K562 (cell line): Measurements from ENCODE around the gene AMBP. TPM values are rescaled to one million over a fixed set of nuclear protein-coding genes. Genes with fewer than 3 reads are reported as not detected.

Source experiments
- ATAC-seq: fragments of 200-7000 bp; cut with Tn5 transposase; 3 replicates; pipeline ENCODE4 v1.9.1; 2020; ENCODE audit warnings: moderate library complexity
- BruUV-seq: library from RNA; stranded (reverse); fragments of 400-500 nt; replicated peaks from 2 replicates; lab custom pipeline; 2021; lab: Mats Ljungman, UMichigan
- CTCF ChIA-PET: fragments of 300-600 bp; formaldehyde crosslinking; extraction: SDS; loops from one replicate; lab custom pipeline; 2021; ENCODE audit warnings: low intra/inter-chr PET ratio; lab: Yijun Ruan, JAX
- POLR2A ChIA-PET: fragments of 300-600, 350-650 bp; sonication (Branson Sonifier 250); formaldehyde crosslinking; extraction: SDS; loops from one replicate; lab custom pipeline; 2021; ENCODE audit warnings: antibody characterized with exemption, inconsistent platforms; lab: Yijun Ruan, JAX
- DNase-seq, 4 experiments: peaks; one replicate each; pipeline versions ENCODE4 v3.0.0 to v3.0.0-alpha.2; 2011 to 2018; ENCODE audit warnings: low spot score in 3 of 4, mixed read lengths in 3 of 4; ENCODE audit errors: extremely low read depth in 1 of 4
- FAIRE-seq: peaks from 2 replicates; lab custom pipeline; 2011; peaks lifted over from hg19 to GRCh38; lab: Jason Lieb, UNC
- H2AFZ ChIP-seq: 2 replicates; pipeline ENCODE4 v1.6.0; 2011; ENCODE audit warnings: low read depth, low read length, control low read depth, inconsistent platforms
- H3K27ac ChIP-seq: fragments of 200-600 bp; 3 replicates; pipeline ENCODE4 v1.8.0; 2011; ENCODE audit warnings: low read depth, mild to moderate bottlenecking, control low read depth, inconsistent platforms, low read length, moderate library complexity, mixed read lengths; ENCODE audit errors: extremely low read depth
- H3K27me3 ChIP-seq, 2 experiments: fragments of 300-600 bp in 1 of 2; 2 replicates in 1 of 2; 3 replicates in 1 of 2; pipeline versions ENCODE4 v1.6.0 to v1.8.0; 2011; ENCODE audit warnings: inconsistent platforms in 2 of 2, low read length in 2 of 2, mild to moderate bottlenecking in 1 of 2, mixed read lengths in 1 of 2, moderate library complexity in 1 of 2; ENCODE audit not compliant: control insufficient read depth in 2 of 2, insufficient read depth in 2 of 2
- H3K36me3 ChIP-seq: fragments of 300-600 bp; 3 replicates; pipeline ENCODE4 v1.8.0; 2011; ENCODE audit warnings: mild to moderate bottlenecking, low read length, inconsistent platforms; ENCODE audit not compliant: control insufficient read depth, insufficient read depth
- H3K4me1 ChIP-seq, 2 experiments: fragments of 200-600 bp in 1 of 2; replicated peaks in 1 of 2; 2 replicates in 1 of 2; 3 replicates in 1 of 2; pipeline versions ENCODE4 v1.5.1 to v1.8.0; 2011; ENCODE audit warnings: inconsistent platforms in 2 of 2, low read length in 2 of 2, mild to moderate bottlenecking in 1 of 2, mixed read lengths in 1 of 2, moderate library complexity in 1 of 2; ENCODE audit not compliant: control insufficient read depth in 2 of 2, insufficient read depth in 2 of 2
- H3K4me2 ChIP-seq: 2 replicates; pipeline ENCODE4 v1.6.1; 2011; ENCODE audit warnings: low read length, control low read depth, inconsistent platforms, mixed read lengths; ENCODE audit not compliant: insufficient read depth
- H3K4me3 ChIP-seq: fragments of 200-600 bp; sonication (generic), shearing (Covaris generic); 2 replicates; pipeline ENCODE4 v1.5.1; 2016; ENCODE audit warnings: control low read depth, inconsistent platforms
- H3K79me2 ChIP-seq: fragments of 200-600 bp; 3 replicates; pipeline ENCODE4 v1.8.0; 2011; ENCODE audit warnings: low read length, inconsistent platforms; ENCODE audit not compliant: control insufficient read depth, insufficient read depth
- H3K9ac ChIP-seq, 2 experiments: 2 replicates each; pipeline versions ENCODE4 v1.6.0 to v1.6.1; 2011; ENCODE audit warnings: low read depth in 2 of 2, low read length in 2 of 2, control low read depth in 1 of 2, inconsistent platforms in 1 of 2, mild to moderate bottlenecking in 1 of 2, mixed read lengths in 1 of 2; ENCODE audit not compliant: insufficient read depth in 1 of 2
- H3K9me1 ChIP-seq: one replicate; pipeline ENCODE4 v1.6.0; 2011; ENCODE audit warnings: inconsistent platforms, mild to moderate bottlenecking, low read length, moderate library complexity; ENCODE audit not compliant: control insufficient read depth, insufficient read depth
- H3K9me3 ChIP-seq: replicated peaks from 2 replicates; pipeline ENCODE4 v1.5.1; 2011; ENCODE audit warnings: low read depth, low read length, inconsistent platforms; ENCODE audit not compliant: control insufficient read depth, insufficient read depth
- H4K20me1 ChIP-seq: replicated peaks from 2 replicates; pipeline ENCODE4 v1.6.1; 2011; ENCODE audit warnings: low read length, inconsistent platforms, mixed read lengths; ENCODE audit not compliant: control insufficient read depth, insufficient read depth
- BDP1 ChIP-seq: IDR thresholded peaks from 3 replicates; pipeline ENCODE4 v1.6.1; 2011; ENCODE audit not compliant: insufficient read length, insufficient read depth
- CREB3 ChIP-seq: fragments of 450-650 bp; conservative IDR thresholded peaks from 2 replicates; pipeline ENCODE4 v1.6.1; 2016; ENCODE audit warnings: missing genetic modification characterization, low read depth, mild to moderate bottlenecking, missing compliant biosample characterization, moderate library complexity
- CSDE1 ChIP-seq, 2 experiments: fragments of 450-650 bp; IDR thresholded peaks; 2 replicates each; pipeline ENCODE4 v1.6.1; 2016; ENCODE audit warnings: mild to moderate bottlenecking in 1 of 2
- HDAC2 ChIP-seq: fragments of 450-650 bp; IDR thresholded peaks from 2 replicates; pipeline ENCODE4 v1.6.1; 2016; ENCODE audit warnings: mild to moderate bottlenecking
- KDM1A ChIP-seq, 2 experiments: fragments of 450-650 bp; IDR thresholded peaks; 2 replicates each; pipeline ENCODE4 v1.6.1; 2016; ENCODE audit warnings: mild to moderate bottlenecking in 2 of 2
- POLR2A ChIP-seq: fragments of 450-650 bp; conservative IDR thresholded peaks from 2 replicates; pipeline ENCODE4 v1.6.1; 2016
- POLR2G ChIP-seq: fragments of 200-400 bp; formaldehyde crosslinking; IDR thresholded peaks from 2 replicates; pipeline ENCODE4 v1.6.1; 2017; ENCODE audit warnings: low read depth, mild to moderate bottlenecking, antibody characterized with exemption, low read length, moderate library complexity
- SAFB ChIP-seq: fragments of 200-400 bp; formaldehyde crosslinking; IDR thresholded peaks from 2 replicates; pipeline ENCODE4 v1.6.1; 2017; ENCODE audit warnings: low read depth, low read length, borderline replicate concordance
- ZBTB43 ChIP-seq: sonication (generic); formaldehyde crosslinking; IDR thresholded peaks from 2 replicates; pipeline ENCODE4 v1.8.0; 2023; ENCODE audit warnings: mild to moderate bottlenecking, missing genetic modification reagents
- ZNF24 ChIP-seq: fragments of 450-650 bp; IDR thresholded peaks from 2 replicates; pipeline ENCODE4 v1.6.1; 2016
- WGBS: fragments of 100-300 bp; shearing (Covaris generic); methylation state at CpG from one replicate; pipeline ENCODE4 v1.1.6; 2016; ENCODE audit warnings: low coverage, mixed read lengths; ENCODE audit not compliant: insufficient coverage; ENCODE audit errors: missing lambda C conversion rate; 5-methylcytosine and 5-hydroxymethylcytosine counted together
- in situ Hi-C: fragments of 300-500 bp; cut with MboI; formaldehyde crosslinking; loops from 4 replicates; pipeline ENCODE4 v1.15.0; 2018; ENCODE audit warnings: inconsistent platforms, mixed read lengths
- intact Hi-C: fragments of 100-400 bp; cut with micrococcal nuclease; formaldehyde crosslinking; loops from 2 replicates; pipeline ENCODE4 v1.14.2; 2022
- polyA plus RNA-seq, 8 experiments: library from polyadenylated mRNA; depleted of rRNA in 4 of 8; stranded (reverse) in 5 of 8; unstranded in 3 of 8; fragments of >200 nt; fragmentation: Nextera tagmentation in 2 of 8; fragmentation: Illumina TruSeq in 1 of 8; extraction: Ambion mirVana in 2 of 8; extraction: Trizol in 1 of 8; gene quantifications; 2 replicates each; pipeline versions ENCODE4 v1.2.1 to v1.2.3, GENCODE V29; 2011 to 2014; ENCODE audit warnings: inconsistent platforms in 1 of 8, missing spikeins in 1 of 8
- total RNA-seq, 7 experiments: library from RNA; depleted of rRNA in 6 of 7; stranded (reverse); fragments of >200 nt in 6 of 7; fragmentation: Illumina TruSeq in 2 of 7; extraction: Trizol in 2 of 7; gene quantifications; 2 replicates each; pipeline versions ENCODE4 v1.2.1 to v1.2.3, GENCODE V29; 2011 to 2021; ENCODE audit warnings: low replicate concordance in 1 of 7
- TF ChIP-seq, protein P1 (sequence below): sonication (generic); formaldehyde crosslinking; IDR thresholded peaks from 2 replicates; pipeline ENCODE4 v1.8.0; 2022; ENCODE audit warnings: missing genetic modification reagents, mild to moderate bottlenecking, moderate library complexity, borderline replicate concordance

Gene AMBP
- total and polyA plus RNA-seq, 9 of the 15 experiments (the other 6 are each of a cell fraction or from before 2014, with no cell fraction given), result 1.3 TPM; not detected in 8

GRCh38 chr9:114035845-114036801 lies 42.0 kb downstream of the AMBP start:
- Histone ChIP-seq H3K4me2 (no peak overlapping the region), H2AFZ (no peak overlapping the region), H3K27me3 (no peaks in the 10 kb centered on the region), H3K79me2 (no peaks in the 10 kb centered on the region), H3K27ac (no peak overlapping the region), H3K9me1 (no peaks in the 10 kb centered on the region), H3K4me3 (no peak overlapping the region), H3K9ac (no peak overlapping the region), H3K4me1 (no peaks in the 10 kb centered on the region), H3K9me3 (no peaks in the 10 kb centered on the region), H4K20me1 (no peaks in the 10 kb centered on the region), H3K36me3 (peaks cover 3% of the 10 kb centered on the region; the same call in 1 of the 3 replicates)
- no TSS peak for BruUV-seq
- ATAC-seq (no peak), FAIRE-seq (no peak), DNase-seq (no peak)
- ChIA-PET POLR2A (interaction anchor here (0.6 kb wide), 1 partner anchor 138 kb away, joined by 3 read pairs; no protein-coding TSS in a partner anchor), CTCF (no interaction called here)
- in situ Hi-C loops (no loop called here), intact Hi-C loops (no loop called here)
- TF ChIP-seq HDAC2 (no peak), ZNF24 (0 out of 2 replicates have a peak, but pooled peaks have one; percentile 59)
- 43% methylated on average over 9 of the region's 18 CpGs for WGBS

DNA sequence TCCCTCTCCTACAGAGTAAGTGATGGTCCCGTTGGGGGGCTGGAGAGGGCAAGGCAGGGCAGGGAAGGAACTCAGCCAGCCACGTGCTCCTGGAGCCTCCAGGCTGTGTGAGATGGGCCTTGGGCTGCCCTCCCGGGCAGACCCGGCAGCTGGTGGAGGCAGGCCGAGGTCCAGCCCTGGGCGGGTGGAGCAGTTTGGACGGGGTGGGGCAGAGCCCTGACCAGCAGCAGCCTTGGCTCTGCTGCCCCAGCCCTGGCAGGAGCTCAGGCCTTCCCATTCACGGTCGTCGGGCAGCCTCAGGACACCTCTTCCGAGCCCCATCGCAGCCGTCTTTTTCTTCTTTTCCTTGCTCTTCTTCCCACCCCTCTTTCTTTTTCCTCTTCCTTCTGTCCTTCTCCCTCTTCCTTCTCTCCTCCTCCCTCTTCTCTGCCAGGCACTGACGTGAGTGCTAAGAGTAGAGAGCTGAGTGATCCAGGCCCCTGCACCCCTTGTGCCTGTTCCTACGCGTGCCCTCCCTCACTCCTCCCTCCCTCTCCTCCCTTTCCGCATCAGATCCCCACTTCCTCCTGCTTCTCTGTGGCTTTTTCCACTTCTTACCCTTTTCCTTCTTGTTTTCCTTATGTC lies 42.8 kb downstream of the AMBP start:
- WGBS, result 41% methylated on average over 5 of the region's 17 CpGs
- Histone ChIP-seq H3K9me1 (peaks cover 3% of the 10 kb centered on the region), H3K36me3 (peaks cover 3% of the 10 kb centered on the region; the same call in 1 of the 3 replicates), H3K4me3 (no peak overlapping the region), H3K27ac (no peak overlapping the region), H3K4me2 (no peak overlapping the region), H4K20me1 (peaks cover 3% of the 10 kb centered on the region; the same call in 1 of the 2 replicates), H2AFZ (no peak overlapping the region), H3K9ac (no peak overlapping the region; a peak in 1 of 4 replicates), H3K9me3 (no peaks in the 10 kb centered on the region), H3K4me1 (no peaks in the 10 kb centered on the region; a peak in 1 of 5 replicates), H3K27me3 (no peaks in the 10 kb centered on the region), H3K79me2 (no peaks in the 10 kb centered on the region)
- no peak for DNase-seq
- POLR2A ChIA-PET, result no interaction called here
- in situ Hi-C loops, result no loop called here
- intact Hi-C loops, result no loop called here
- BruUV-seq, result no TSS peak
- no peak for ATAC-seq
- CTCF ChIA-PET, result no interaction called here
- FAIRE-seq, result no peak
- TF ChIP-seq CSDE1 (IDR thresholded peaks at IDR 0.05) (no peak), KDM1A (IDR thresholded peaks at IDR 0.05) (no peak), BDP1 (no peak), ZBTB43 (no peak), POLR2G (no peak), CREB3 (no peak), POLR2A (no peak), SAFB (no peak)
- TF ChIP-seq, protein P1, sequence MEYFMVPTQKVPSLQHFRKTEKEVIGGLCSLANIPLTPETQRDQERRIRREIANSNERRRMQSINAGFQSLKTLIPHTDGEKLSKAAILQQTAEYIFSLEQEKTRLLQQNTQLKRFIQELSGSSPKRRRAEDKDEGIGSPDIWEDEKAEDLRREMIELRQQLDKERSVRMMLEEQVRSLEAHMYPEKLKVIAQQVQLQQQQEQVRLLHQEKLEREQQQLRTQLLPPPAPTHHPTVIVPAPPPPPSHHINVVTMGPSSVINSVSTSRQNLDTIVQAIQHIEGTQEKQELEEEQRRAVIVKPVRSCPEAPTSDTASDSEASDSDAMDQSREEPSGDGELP (CRISPR knock-in tag), result no peak
